BJ (cell line): ENCODE results near the gene SLC16A7. TPM values are rescaled to one million over a fixed set of nuclear protein-coding genes. Genes with fewer than 3 reads are reported as not detected.

Experiments
- CTCF ChIA-PET: fragments of 350-600 bp; formaldehyde crosslinking; extraction: SDS; loops from one replicate; lab custom pipeline; 2021; ENCODE audit warnings: antibody characterized with exemption, inconsistent platforms; lab: Yijun Ruan, JAX
- POLR2A ChIA-PET: fragments of 300-600 bp; sonication (Branson Sonifier 250); formaldehyde crosslinking; extraction: SDS; loops from one replicate; lab custom pipeline; 2021; ENCODE audit warnings: antibody characterized with exemption; lab: Charles Lee
- DNase-seq: peaks from one replicate; pipeline ENCODE4 v3.0.0-alpha.2; 2011; ENCODE audit warnings: low read depth
- H3K27me3 ChIP-seq: 2 replicates; pipeline ENCODE4 v1.6.0; 2011; ENCODE audit warnings: low read length; ENCODE audit not compliant: control insufficient read depth, insufficient read depth
- H3K36me3 ChIP-seq: 2 replicates; pipeline ENCODE4 v1.5.1; 2011; ENCODE audit warnings: low read length; ENCODE audit not compliant: control insufficient read depth, insufficient read depth
- H3K4me3 ChIP-seq: 2 replicates; pipeline ENCODE4 v1.5.1; 2011; ENCODE audit warnings: low read depth, mild to moderate bottlenecking, control low read depth, low read length
- polyA plus RNA-seq: library from polyadenylated mRNA; depleted of rRNA; stranded (reverse); fragments of >200 nt; gene quantifications from 2 replicates; pipeline ENCODE4 v1.2.3, GENCODE V29; 2011
- TF ChIP-seq, protein P1 (sequence below): IDR thresholded peaks from 2 replicates; pipeline ENCODE4 v1.5.1; 2011; ENCODE audit warnings: low read depth, mild to moderate bottlenecking, control low read depth, inconsistent platforms, low read length, moderate library complexity; ENCODE audit not compliant: insufficient read depth

Gene SLC16A7
- polyA plus RNA-seq, 1 experiment: 23.0 TPM

DNA sequence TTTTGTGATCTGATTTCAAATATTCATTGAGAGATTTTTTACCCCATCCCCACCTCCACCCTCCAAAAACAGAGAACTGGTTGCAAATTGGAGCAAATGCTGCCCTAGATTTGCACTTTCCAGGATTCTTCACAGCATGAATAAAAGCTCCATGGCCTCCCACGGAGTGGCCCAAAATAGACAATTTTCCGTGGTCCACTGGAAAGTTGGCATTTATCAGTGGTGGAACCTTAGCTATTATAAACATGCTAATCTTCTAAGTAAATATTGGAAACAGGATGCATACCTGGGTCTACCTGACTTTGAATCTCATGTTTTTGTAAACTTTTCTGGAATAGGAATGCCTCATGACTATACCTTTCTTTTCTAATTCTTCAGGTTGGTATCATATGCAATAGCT, 123.9 kb downstream of the SLC16A7 start:
- CTCF ChIA-PET: no interaction called here
- POLR2A ChIA-PET: no interaction called here
- Histone ChIP-seq H3K4me3 (no peak overlapping the region), H3K27me3 (no peaks in the 10 kb centered on the region), H3K36me3 (no peaks in the 10 kb centered on the region)
- TF ChIP-seq, protein P1, sequence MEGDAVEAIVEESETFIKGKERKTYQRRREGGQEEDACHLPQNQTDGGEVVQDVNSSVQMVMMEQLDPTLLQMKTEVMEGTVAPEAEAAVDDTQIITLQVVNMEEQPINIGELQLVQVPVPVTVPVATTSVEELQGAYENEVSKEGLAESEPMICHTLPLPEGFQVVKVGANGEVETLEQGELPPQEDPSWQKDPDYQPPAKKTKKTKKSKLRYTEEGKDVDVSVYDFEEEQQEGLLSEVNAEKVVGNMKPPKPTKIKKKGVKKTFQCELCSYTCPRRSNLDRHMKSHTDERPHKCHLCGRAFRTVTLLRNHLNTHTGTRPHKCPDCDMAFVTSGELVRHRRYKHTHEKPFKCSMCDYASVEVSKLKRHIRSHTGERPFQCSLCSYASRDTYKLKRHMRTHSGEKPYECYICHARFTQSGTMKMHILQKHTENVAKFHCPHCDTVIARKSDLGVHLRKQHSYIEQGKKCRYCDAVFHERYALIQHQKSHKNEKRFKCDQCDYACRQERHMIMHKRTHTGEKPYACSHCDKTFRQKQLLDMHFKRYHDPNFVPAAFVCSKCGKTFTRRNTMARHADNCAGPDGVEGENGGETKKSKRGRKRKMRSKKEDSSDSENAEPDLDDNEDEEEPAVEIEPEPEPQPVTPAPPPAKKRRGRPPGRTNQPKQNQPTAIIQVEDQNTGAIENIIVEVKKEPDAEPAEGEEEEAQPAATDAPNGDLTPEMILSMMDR: no peak
- DNase-seq: no peak

DNA sequence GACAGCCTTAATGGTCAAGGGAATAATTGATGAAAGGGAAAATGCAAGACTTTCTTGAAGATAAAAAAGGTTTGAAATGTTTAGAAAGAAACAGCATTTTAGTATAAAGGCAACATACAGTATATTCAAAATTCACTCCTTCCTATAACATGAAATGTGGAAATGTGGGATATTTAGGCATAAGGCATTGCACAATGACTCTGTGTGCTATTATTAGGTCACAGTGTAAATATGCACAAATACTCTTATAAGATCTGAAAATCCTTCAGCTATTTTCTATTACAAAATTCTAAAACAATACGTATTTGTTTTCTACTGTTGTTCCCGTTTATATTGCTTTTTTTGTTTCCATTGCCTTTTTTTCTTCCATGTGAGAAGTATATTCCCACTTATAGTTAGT, 127.7 kb downstream of the SLC16A7 start:
- CTCF ChIA-PET: no interaction called here
- H3K4me3 ChIP-seq: no peak overlapping the region

DNA sequence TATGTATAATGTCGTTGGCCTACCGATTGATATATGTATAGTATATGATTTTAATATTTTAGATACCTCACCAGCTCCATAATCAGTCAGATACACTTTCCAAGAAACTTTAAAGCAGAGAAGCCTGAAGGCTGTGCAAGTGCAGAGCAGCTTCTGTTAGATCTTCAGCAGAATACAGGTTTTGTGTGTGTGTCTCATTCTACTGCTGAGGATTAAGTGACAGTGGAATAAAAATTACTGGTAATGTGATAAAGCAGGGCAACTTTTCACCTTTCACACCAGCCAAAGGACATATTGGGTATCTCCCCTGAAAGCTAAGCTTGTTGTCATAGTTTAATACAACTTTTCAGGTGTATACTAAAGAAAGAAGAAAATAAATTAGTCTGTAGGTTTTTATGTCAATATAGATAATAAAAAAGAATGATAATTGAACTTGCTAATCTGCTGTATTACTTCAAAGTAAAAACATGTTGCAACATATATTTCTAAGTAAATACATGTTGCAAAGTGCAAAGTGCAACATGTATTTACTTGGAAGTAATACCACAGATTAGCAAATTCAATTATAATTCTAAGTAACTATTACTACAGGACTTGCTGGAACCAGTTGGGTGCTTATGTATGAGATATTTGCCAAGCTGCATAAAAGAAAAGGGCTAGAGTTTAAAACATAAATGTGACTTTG, 128.3 kb downstream of the SLC16A7 start:
- CTCF ChIA-PET: no interaction called here
- POLR2A ChIA-PET: no interaction called here
- DNase-seq: no peak

More for the DNA sequence above, 127.7 kb downstream of the SLC16A7 start:
- no peaks in the 10 kb centered on the region for H3K36me3 ChIP-seq
- POLR2A ChIA-PET: no interaction called here
- DNase-seq: no peak
- H3K27me3 ChIP-seq: no peaks in the 10 kb centered on the region
- TF ChIP-seq, protein P1: no peak

DNA sequence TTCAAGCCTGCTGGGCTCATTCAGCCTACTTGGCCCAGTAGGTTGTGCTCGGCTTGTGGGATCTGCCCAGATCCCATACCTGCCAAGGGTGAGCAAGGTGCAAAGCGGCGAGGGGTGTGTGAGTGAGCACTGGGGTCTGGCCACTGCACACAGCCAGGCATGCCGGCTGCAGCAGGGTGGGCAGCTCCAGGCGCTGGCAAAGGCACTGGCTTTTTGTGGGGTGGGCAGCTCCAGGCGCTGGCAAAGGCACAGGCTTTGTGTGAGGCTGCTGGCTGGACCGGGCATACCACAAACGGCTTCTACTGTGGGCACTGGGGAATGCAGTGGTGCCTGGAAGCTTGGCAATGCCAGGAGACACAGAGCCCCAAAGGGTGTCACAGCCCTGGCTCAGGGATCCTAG, 137.4 kb downstream of the SLC16A7 start:
- TF ChIP-seq, protein P1: no peak
- ChIA-PET CTCF (no interaction called here), POLR2A (no interaction called here)
- Histone ChIP-seq H3K27me3 (no peaks in the 10 kb centered on the region), H3K36me3 (peaks cover 5% of the 10 kb centered on the region; the same call in 1 of the 2 replicates), H3K4me3 (no peak overlapping the region)
- no peak for DNase-seq

More for the DNA sequence above, 128.3 kb downstream of the SLC16A7 start:
- TF ChIP-seq, protein P1: no peak
- Histone ChIP-seq H3K36me3 (no peaks in the 10 kb centered on the region), H3K27me3 (no peaks in the 10 kb centered on the region), H3K4me3 (no peak overlapping the region)

DNA sequence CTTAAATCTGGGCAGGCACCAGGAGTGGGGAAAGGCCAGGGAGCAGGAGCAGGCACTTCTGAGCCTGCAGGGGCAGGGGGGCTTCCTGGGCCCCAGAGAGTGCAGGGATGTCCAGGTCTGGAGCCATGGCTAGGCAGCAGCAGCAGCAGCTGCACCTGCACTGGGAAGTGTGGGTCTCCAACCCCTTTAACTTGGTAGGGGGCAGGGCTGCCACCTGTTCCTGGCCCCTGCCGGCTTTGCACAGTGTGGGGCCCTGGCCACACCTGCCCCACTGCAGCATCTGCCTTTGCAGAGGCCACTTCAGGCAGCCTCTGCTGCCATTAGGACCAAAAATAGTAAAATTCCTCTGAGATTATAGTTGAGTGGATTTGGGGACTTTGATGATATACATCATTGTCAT, 138.5 kb downstream of the SLC16A7 start:
- Histone ChIP-seq H3K4me3 (no peak overlapping the region), H3K27me3 (no peaks in the 10 kb centered on the region), H3K36me3 (peaks cover 5% of the 10 kb centered on the region; the same call in 1 of the 2 replicates)
- ChIA-PET POLR2A (no interaction called here), CTCF (no interaction called here)
- DNase-seq: no peak
- TF ChIP-seq, protein P1: no peak
